HG02678 (cell line): ENCODE results near the gene HECW1.

Experiments used
- ATAC-seq: cut with Tn5 transposase; IDR thresholded peaks from one replicate; pipeline ENCODE4 v1.9.1; 2021; ENCODE audit warnings: mild to moderate bottlenecking, moderate library complexity; ENCODE audit not compliant: unreplicated experiment

HECW1 gene

DNA sequence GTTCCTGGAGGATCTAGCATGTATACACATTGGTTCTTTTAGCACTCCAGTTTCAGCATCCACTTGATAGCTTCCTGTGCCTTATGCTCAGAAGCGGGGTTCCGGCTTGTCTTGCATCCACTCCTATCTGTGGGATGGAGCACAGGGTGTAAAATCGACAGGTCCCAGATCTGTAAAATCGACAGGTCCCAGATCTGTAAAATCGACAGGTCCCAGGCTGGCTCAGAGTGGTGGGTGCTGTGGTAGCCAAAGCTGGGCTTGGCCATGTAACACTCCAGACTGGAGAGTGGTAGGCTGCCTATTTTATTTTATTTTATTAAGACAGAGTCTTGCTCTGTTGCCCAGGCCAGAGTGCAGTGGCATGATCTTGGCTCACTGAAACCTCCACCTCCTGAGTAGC is 30.3 kb downstream of the HECW1 start:
- ATAC-seq = no peak

DNA sequence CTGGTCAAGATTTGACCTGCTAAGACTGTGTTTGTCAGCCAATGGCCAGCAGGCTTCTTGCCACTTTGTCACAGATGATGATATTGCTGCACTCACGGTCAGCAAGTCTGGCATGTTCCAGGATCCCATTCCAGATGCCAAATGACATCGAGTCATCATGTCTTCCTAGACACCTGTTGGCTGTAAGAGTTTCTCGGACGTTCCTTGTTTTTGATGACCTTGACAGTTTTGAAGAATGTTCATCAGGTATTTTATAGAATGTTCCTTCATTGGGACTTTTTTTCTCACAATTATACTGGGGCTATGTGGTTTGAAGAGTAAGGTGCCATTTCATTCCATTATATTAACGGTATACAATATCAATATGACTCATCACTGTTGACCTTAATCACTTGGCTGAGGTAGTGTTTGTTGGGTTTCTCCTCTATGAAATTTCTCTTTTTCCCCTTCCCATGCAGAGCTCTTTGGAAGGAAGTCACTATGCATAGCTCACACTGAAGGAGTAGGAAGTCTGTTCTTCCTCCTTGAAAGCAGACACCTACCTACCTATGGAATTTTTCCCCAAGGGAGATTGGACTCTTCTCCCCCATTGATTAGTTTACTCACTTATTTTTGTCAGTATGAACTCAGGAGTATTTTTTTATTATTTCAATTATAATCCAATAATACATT is 31.6 kb downstream of the HECW1 start:
- no peak for ATAC-seq

DNA sequence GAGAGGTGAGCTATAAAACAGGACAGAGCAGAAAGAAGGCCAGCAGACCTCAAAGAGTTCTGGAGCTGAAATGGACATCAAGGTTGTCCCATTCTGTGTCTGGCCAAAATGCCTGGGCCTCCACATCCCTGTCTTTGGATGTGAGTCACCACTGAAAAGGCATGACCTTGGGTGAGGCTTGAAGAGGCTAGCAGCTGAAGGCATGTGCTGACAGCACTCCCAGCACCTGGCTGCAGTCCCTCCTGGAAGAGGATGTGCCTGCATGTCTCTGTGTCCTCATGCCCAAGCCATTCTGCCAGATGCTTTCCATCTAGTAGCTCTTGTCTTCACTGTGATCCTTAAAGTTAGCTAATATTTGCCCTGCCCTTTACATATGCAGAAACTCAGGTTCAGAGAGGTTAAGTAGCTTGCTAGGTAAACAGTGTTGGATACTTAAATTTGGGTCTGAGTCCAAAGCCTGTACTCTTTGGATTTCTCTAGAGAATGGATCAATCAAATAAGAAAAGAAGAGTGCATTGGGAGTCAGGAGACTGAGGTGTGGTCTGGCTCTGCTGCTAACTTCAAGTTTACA is 35.8 kb downstream of the HECW1 start:
- ATAC-seq = no peak

DNA sequence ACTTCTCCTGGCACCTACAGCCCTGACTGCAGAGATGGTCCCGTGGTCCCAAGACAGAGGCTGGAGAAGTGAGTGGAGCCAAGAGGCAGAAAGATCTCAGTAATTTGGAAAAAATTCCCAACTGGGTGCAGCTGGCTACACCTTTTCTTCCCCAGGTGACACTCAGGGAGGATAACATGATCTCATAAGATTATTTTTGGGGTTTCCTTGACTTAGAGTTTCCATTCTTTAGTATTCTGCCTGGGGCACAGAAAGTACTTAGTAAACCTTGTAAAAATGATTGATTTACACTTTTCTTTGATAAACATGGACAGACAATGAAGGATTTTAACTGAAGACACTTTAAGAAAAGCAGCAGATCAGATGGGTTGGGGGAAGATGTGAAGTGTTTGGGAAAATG is 38.6 kb downstream of the HECW1 start:
- ATAC-seq = no peak

DNA sequence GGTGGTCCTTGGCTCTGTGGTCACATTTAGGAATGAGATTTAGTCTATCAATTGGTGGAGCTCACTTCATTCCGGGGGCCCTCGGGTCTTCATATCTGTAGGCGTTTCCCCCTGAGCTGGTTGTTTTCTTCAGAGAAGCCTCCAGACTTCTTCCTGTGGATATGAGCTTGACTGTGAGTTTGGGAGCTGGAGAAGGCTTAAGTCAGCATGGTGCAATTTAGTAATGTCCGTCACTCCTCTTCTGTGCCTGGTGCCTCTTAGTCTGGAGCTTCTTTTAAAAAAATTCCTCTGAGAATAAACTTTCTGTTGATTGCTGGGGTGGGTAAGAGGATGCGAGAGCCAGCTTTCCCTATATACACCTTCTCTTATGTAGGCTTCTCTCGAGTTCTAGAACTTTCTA is 40.2 kb downstream of the HECW1 start:
- no peak for ATAC-seq

DNA sequence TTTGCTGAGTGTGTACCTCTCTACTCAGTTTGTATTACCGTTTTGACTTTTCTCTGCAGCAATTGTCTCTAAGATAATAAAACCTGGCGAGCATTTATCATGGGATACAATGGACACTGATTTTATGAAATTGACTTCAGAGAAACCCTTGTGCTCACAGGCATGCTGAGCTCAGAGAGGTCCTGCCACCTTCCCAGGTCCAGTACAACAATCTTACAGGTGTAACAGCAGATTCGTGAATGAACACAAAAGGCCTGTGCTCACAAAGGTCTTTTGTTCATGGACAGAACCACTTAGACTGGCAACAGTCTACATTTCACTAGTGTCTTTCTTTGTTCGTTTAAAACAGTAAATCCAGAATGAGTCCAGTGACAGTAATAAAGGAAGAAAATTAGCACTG is 43.2 kb downstream of the HECW1 start:
- ATAC-seq = no peak

DNA sequence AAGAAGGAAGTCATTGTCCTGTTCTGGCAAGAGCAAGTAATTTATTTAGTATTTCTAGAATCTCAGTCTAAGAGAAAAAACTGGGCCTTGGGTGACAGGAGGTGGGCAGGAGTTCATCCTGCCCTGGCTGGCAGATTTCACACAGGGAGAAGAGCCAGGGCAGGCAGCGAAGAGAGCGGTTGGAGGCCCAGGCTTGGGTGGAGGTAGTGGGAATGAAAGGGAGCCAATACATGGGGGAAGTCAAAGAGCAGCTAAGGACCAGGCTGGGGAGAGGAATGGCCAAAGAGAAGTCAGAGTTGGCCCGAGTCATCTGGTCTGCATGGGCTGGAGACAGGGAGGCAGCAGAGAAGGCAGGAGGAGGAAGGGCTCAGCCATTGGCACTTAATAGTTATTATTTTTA is 51.4 kb downstream of the HECW1 start:
- no peak for ATAC-seq

DNA sequence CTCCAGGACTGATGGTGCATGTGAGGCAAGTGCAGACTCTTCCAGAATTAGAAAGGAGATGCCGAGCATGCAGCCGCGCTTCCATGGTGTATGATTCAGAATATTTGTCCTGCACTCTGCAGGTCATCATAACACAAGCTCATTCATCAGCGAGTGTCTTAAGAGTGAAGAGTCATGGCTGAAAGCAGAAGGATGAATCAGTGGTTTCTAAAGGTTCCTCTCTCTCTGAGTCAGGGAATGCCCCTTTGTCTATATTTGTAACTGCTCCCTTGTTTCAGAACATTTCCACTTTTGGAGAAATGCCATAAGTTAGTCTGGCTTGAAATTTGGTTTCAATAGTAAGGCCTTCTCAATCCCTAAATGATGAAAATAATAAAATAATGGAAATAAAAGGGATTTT is 52.3 kb downstream of the HECW1 start:
- ATAC-seq = peak; percentile 84

DNA sequence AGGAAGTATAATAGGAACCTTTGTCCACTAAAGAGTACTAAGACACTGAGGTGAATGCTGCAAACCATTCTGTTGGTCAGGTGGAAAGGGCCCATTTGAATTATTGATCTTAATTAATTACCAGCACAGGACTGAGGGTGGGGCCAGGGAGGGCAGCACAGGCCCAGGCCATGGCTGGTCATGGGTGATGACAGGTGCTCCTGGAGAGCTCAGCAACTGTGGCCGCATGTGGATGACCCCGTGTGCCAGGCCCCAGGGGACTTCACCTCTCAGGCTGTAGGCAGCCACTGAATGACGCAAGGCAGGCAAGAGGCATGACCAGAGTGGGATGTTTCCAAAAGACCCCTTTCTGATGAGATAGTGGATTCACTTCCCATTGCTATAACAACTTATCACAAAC is 54.2 kb downstream of the HECW1 start:
- ATAC-seq = no peak

DNA sequence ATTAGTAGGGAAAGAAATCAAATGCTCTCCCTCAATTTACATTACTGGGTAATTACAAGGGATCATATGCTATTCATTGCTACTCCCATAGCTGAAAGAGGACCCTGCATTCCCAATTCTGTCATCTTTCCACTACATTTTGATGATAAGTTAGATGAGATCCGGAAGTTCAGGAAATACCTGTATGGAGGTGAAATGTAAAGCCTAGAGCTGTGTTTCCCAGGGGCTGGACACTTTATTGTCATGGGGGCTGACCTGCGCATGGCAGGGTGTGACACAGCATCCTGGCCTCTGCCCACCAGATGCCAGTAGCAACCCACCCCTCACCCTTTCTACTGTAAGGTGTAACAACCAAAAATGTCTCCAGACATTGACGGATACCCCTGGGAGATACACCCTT is 56.6 kb downstream of the HECW1 start:
- ATAC-seq = no peak

DNA sequence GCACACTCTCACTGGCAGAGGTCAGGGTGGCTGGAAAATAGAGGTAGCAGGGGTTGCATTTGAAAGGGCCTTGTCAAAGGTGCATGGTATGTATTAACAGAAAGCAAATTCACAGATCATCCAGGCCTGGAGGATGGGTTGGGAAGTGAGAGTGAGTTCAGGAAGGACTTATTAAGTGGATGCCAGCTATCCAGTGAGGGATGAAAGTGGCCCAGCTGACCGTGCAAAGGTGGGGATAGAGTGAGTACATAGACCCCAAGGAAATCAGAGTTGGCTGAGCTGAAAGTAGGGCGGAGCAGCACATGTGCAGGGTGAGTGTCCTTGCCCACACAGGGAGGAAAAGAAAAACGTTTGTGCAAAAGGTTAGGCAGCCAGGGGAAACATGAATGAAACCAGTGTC is 58.1 kb downstream of the HECW1 start:
- no peak for ATAC-seq

DNA sequence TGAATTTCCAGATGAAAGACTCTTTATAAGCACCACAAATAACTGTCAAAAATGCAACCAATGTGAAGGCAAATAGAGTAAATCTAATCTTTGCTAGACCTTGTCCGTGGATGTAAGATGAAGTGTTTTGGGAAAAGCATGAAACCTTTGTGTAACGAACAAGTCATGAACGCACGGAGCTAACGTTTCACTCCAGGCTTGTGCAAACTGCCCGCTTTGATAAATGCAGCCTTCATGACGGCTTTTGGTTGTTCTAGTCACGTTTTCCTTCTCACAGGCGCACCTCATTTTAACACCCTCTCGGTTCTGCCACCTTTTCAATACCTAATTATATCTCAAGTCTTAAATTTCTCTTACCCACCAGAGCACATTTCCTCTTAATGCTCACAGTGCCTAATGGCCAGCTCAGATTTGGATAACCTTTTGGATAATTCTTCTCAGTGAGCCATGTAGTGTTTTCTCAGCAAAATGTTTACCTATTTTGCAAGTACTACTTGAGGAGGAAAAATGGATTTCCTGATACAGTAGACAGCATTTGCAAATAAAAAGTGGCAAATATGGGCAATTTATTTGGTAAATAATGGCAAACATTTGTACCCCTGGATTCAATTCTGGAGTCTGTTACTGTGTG is 63.2 kb downstream of the HECW1 start:
- ATAC-seq = no peak

DNA sequence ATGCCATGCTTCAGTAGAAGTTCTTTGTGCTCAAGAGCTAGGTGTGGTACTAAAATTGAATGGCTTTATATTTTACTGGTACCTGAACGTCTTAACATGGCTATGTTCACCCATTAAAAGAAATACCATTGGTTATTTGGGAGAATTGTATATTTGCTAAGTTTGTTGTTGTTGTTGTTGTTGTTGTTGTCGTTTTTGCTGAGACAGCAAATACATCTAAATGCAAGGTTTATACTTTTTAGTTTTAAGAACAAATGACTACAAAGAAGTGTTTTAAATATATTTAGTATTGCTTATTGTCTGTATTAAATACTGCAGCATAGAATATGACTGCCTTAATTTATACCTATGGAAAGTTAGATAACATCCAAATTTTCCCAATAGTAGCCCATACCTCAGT is 66.9 kb downstream of the HECW1 start:
- ATAC-seq = no peak

DNA sequence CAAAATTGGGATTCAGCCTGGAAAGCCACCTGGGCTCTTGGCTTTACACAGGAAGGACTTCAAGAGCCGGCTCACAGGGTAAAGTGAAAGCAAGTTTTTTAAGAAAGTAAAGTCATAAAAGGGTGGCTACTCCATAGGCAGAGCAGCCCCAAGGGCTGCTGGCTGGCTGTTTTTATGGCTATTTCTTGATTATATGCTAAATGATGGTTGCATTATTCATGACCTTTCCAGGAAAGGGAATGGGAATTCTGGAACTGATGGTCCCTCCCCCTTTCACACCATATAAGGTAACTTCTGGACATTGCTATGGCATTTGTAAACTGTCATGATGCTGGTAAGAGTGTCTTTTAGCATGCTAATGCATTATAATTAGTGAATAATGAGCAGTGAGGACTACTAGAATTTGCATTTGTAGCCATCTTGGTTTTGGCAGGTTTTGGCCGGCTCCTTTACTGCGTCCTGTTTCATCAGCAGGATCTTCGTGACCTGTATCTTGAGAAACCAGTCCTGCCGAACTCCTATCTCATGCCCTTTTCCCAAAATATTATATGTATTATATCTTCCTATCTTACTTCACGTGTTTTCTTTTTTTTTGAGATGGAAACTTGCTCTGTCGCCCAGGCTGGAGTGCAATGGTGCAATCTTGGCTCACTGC is 80.5 kb downstream of the HECW1 start:
- no peak for ATAC-seq

DNA sequence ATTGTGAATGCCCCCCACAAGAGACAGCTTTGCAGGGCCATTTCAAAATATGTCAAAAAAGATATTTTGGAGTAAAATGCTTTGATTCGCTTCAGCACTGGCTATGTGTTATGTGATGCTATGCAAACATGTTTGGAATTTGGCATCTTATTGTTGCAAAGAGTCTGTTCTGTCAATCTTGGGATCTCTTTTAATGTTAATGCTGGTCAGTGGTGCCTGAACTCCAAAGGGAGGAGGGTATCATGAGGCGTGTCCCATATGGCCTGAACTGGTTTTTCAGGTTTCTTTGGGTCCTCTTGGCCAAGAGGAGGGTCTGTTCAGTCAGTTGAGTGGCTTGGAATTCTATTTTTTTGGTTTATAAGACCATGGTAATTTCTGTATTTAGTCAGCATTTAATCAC is 81.4 kb downstream of the HECW1 start:
- no peak for ATAC-seq

DNA sequence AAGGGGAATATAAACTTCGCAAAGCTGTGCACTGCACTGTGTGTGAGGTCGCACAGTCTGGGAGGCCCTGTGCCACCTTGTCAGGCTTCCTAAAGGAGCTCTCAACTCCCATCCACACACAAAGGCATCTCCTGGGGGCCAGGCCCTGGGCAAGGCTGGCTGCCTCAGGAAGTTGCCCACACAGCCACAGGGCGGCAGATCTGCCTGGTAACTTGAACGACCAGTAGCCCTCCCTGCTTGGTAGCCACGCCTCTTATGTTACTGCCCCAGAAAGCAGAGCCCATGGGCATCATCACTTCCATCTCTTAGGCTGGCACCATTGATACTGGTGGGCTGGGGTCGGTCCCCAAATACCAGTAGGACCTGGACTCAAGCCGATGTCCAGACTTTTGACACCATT is 82.8 kb downstream of the HECW1 start:
- ATAC-seq = no peak

DNA sequence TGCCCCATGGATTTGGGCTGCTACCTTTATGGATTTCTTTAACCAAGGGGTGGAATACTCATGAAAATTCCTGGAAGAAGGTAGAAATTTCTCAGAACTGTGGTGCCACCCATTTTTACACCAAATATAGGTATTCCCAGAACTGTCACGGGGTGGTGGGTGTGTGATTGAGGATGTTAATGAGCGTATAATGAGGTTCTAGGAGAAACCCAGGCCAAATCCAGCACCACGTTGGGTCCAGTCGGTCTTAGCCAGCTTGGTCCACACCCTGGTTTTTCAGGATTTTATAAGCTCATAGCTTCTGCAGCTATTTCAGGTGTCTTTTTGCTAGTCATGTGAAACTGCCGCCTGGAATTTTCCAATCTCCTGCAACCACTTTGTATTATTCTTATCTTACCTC is 83.3 kb downstream of the HECW1 start:
- ATAC-seq = no peak

DNA sequence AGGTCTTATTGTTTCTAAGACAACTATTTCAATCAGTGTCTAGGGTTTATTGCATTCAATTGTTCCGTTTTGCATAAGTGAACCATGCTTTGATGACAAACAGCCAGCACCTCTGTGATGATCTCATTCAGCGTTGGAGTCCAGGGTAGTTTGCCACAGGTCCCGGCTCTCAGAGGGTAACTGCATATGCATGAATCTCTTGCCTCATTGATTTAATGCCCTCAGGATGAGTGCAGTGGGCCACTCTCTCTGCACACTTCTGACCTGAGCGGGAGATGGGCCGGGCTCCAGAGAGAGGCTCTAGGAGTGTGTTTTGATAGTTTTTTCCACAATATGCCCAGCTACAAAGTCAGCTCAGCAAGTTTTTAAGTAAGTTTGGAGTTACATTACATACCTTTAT is 83.9 kb downstream of the HECW1 start:
- no peak for ATAC-seq

DNA sequence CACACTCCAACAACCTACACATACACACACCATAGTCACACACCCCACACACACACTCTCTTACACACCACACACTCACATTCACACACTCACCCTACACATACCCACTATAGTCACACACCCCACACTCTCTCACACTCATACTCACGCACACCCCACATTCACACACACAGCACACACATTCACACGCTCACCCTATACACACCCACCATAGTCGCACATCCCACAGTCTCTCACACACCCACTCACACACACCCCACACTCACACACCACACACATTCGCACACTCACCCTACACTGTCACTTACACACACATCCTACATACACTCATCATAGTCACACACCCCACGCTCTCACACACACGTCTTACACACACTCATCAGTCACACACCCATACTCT is 85.6 kb downstream of the HECW1 start:
- no peak for ATAC-seq

DNA sequence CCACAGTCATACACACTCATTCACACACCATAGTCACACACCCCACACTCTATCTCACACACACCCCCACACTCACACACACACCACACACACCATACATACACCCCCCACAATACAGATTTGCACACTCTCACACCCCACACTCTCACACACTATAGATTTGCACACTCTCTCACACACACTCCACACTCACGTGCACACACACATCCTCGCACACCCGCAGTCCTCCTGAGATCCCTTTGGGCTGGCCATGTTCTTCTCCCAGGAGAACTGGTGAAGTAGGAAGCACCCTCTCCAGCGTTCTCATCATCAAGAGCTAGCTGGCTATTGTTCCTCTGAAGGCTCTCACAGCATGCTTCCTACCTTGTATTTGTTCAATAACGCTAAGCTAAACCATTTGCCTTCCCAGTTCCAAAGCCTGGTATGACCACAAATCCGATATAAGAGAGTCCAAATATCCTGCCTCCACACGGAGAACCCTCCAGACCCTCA is 86.2 kb downstream of the HECW1 start:
- ATAC-seq = no peak

DNA sequence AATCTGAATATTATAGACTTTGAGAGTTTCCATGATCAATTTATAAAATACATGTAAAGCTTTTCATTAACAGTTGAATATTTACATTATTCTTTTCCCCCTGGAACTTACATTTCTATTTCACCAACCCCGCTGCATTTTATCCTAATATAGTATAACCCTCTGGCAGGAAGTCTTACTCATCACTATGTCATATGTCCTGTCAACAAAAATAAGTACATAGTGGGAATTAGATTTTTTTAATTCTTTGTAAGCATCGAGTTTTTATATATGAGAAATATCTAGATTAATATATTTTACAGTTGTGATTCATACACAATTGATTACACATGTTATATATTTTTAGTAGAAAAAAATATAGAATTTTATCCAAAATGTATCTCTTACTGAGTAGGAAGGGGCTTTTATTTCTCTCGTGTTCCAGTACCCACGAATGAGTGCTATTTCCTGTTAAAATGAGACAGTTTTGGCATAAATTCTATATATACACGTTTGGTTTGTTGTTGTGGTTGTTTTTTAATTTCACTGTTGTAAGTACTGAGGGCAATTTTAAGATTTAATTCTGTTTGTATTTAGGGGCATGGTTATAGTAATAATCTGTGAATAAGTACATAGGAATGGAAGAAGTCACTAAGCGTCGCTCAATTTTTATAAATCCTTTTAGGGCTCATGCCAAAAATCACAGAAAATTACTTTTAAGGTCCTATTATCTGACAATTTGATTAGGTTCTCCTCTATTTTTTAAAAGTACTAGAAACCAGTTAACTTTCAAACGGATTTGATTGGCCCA is 87.1 kb downstream of the HECW1 start:
- no peak for ATAC-seq
